ENCODE data around the gene UTS2R. TPM values are rescaled to one million over a fixed set of nuclear protein-coding genes. Genes with fewer than 3 reads are reported as not detected.
"Not testable (repeated sequence)": the region's sequence is repeated elsewhere in the genome, so short reads cannot be mapped to it uniquely, and the experiment has no call there.

UTS2R gene
- total and polyA plus RNA-seq, 2 donors, result 0.07 to 0.33 TPM

DNA sequence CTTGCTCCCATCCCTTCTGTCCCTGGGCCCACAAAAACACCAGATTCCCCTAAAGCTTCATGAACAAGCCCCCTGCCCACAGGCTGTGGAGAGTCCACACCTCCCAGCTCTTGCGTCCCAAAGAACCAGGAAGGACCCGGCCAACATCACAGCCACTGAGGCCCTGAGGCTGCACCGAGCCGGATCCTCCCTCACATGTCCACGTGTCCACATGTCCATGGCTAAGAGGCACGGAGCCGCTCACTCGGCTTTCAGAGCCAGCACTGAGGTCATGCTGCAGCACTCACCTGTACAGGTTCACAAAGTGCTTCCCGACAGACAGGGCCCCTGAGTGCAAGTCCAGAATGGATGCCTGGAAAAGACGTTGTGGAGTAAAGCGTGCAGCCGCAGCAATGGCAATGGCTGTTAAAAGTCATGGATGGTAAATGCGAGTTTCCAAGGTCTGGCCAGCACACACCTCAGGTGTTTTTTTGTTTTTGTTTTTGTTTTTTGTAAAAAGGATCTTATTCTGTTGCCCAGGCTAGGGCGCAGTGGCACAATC, 34.6 kb downstream of the UTS2R start:
- Histone ChIP-seq H3K4me3 (ENCODE audit: low read length in 2 of 2) (no peak overlapping the region), H3K4me1 (ENCODE audit: control insufficient read depth in 2 of 2, insufficient read depth in 2 of 2, low read length in 2 of 2) (peaks cover 0 to 15% of the 10 kb centered on the region in 2 donors), H3K27me3 (ENCODE audit: control insufficient read depth in 2 of 2, insufficient read depth in 1 of 2, low read length in 1 of 2) (no peaks in the 10 kb centered on the region), H3K27ac (ENCODE audit: low read depth in 1 of 2, low read length in 1 of 2) (no peak overlapping the region), H3K36me3 (ENCODE audit: control insufficient read depth in 2 of 2, insufficient read depth in 2 of 2, low read length in 1 of 2) (peaks cover 11% of the 10 kb centered on the region in 2 donors), H3K9me3 (ENCODE audit: control insufficient read depth in 2 of 2, insufficient read depth in 1 of 2, low read length in 1 of 2) (no peaks in the 10 kb centered on the region)
- no peak for DNase-seq (ENCODE audit: low read depth in 6 of 9, low spot score in 9 of 9)
- WGBS, result 98% methylated on average over 14 of the region's 14 CpGs

GRCh38 chr17:82407255-82407654, 35.7 kb downstream of the UTS2R start:
- Histone ChIP-seq H3K27me3 (ENCODE audit: control insufficient read depth in 2 of 2, insufficient read depth in 1 of 2, low read length in 1 of 2) (no peaks in the 10 kb centered on the region), H3K4me3 (ENCODE audit: low read length in 2 of 2) (no peak overlapping the region), H3K27ac (ENCODE audit: low read depth in 1 of 2, low read length in 1 of 2) (no peak overlapping the region), H3K4me1 (ENCODE audit: control insufficient read depth in 2 of 2, insufficient read depth in 2 of 2, low read length in 2 of 2) (peaks cover 0 to 7% of the 10 kb centered on the region in 2 donors), H3K36me3 (ENCODE audit: control insufficient read depth in 2 of 2, insufficient read depth in 2 of 2, low read length in 1 of 2) (peaks cover 11 to 13% of the 10 kb centered on the region in 2 donors), H3K9me3 (ENCODE audit: control insufficient read depth in 2 of 2, insufficient read depth in 1 of 2, low read length in 1 of 2) (no peaks in the 10 kb centered on the region)
- 43% methylated on average over 13 of the region's 13 CpGs for WGBS
- DNase-seq (ENCODE audit: low read depth in 6 of 9, low spot score in 9 of 9), result no peak

DNA sequence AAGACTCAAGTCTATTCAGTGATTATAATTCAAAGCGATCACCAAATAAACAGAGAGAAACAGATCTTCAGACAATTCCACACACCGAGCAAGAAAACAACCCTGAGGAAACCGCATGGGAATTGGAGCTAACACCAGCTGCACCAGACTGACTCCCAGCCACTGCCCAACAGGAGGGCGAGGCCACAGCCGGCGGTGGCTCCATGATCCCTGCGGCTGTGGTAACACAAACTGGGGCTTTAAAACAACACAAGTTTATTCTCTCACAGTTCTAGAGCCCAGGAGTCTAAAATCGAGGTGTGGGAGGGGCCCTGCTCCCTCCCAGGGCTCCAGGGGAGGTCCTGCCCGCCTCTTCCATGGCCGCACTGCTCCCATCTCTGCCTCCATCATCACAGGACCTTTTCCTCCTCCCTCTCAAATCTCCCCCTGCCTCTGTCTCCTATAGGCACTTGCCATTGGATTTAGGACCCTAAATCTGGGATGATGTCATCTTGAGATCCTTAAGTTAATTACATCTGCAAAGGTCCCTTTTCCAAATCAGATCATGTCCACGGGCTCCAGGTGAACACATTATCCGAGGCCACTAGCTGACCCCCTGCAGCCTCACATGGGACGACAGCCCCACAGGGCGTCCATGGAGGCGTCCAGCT, 36.8 kb downstream of the UTS2R start:
- H3K4me3 ChIP-seq (ENCODE audit: low read length in 2 of 2), result no peak overlapping the region
- 98% methylated on average over 15 of the region's 15 CpGs for WGBS
- H3K9me3 ChIP-seq (ENCODE audit: control insufficient read depth in 2 of 2, insufficient read depth in 1 of 2, low read length in 1 of 2), result no peaks in the 10 kb centered on the region
- peaks cover 11 to 20% of the 10 kb centered on the region in 2 donors for H3K36me3 ChIP-seq (ENCODE audit: control insufficient read depth in 2 of 2, insufficient read depth in 2 of 2, low read length in 1 of 2)
- no peaks in the 10 kb centered on the region for H3K4me1 ChIP-seq (ENCODE audit: control insufficient read depth in 2 of 2, insufficient read depth in 2 of 2, low read length in 2 of 2)
- no peak overlapping the region for H3K27ac ChIP-seq (ENCODE audit: low read depth in 1 of 2, low read length in 1 of 2)
- no peak for DNase-seq (ENCODE audit: low read depth in 6 of 9, low spot score in 9 of 9)
- no peaks in the 10 kb centered on the region for H3K27me3 ChIP-seq (ENCODE audit: control insufficient read depth in 2 of 2, insufficient read depth in 1 of 2, low read length in 1 of 2)

DNA sequence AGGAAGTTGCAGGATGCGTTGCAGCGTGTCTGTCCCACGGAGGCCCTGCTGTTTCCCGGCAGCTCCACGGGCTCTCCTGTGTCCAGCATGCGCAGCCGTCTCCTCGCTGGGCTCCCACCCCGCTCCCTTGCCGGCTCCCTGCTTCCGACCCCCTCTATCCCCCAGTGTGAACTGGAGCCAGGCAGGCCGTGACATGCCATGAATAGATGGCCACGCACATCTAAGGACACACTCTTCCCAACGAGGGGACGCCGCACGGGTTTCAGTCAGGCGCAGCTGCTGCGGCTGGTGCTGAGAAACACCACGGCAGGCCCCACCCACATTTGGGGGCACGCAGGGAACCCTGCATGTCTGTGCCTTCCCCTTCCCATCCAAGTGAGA, 37.4 kb downstream of the UTS2R start:
- Histone ChIP-seq H3K9me3 (ENCODE audit: control insufficient read depth in 2 of 2, insufficient read depth in 1 of 2, low read length in 1 of 2) (no peaks in the 10 kb centered on the region), H3K27me3 (ENCODE audit: control insufficient read depth in 2 of 2, insufficient read depth in 1 of 2, low read length in 1 of 2) (no peaks in the 10 kb centered on the region), H3K36me3 (ENCODE audit: control insufficient read depth in 2 of 2, insufficient read depth in 2 of 2, low read length in 1 of 2) (peaks cover 7 to 17% of the 10 kb centered on the region in 2 donors), H3K4me1 (ENCODE audit: control insufficient read depth in 2 of 2, insufficient read depth in 2 of 2, low read length in 2 of 2) (peaks cover 0 to under 1% of the 10 kb centered on the region in 2 donors), H3K27ac (ENCODE audit: low read depth in 1 of 2, low read length in 1 of 2) (no peak overlapping the region), H3K4me3 (ENCODE audit: low read length in 2 of 2) (no peak overlapping the region)
- 98% methylated on average over 21 of the region's 21 CpGs for WGBS
- no peak for DNase-seq (ENCODE audit: low read depth in 6 of 9, low spot score in 9 of 9)

GRCh38 chr17:82410014-82410716, 38.6 kb downstream of the UTS2R start:
- Histone ChIP-seq H3K4me1 (ENCODE audit: control insufficient read depth in 2 of 2, insufficient read depth in 2 of 2, low read length in 2 of 2) (peaks cover 5 to 9% of the 10 kb centered on the region in 2 donors), H3K36me3 (ENCODE audit: control insufficient read depth in 2 of 2, insufficient read depth in 2 of 2, low read length in 1 of 2) (peaks cover 8 to 13% of the 10 kb centered on the region in 2 donors), H3K4me3 (ENCODE audit: low read length in 2 of 2) (no peak overlapping the region), H3K27ac (ENCODE audit: low read depth in 1 of 2, low read length in 1 of 2) (no peak overlapping the region), H3K9me3 (ENCODE audit: control insufficient read depth in 2 of 2, insufficient read depth in 1 of 2, low read length in 1 of 2) (no peaks in the 10 kb centered on the region), H3K27me3 (ENCODE audit: control insufficient read depth in 2 of 2, insufficient read depth in 1 of 2, low read length in 1 of 2) (no peaks in the 10 kb centered on the region)
- no peak for DNase-seq (ENCODE audit: low read depth in 6 of 9, low spot score in 9 of 9)
- 89% methylated on average over 14 of the region's 14 CpGs for WGBS

DNA sequence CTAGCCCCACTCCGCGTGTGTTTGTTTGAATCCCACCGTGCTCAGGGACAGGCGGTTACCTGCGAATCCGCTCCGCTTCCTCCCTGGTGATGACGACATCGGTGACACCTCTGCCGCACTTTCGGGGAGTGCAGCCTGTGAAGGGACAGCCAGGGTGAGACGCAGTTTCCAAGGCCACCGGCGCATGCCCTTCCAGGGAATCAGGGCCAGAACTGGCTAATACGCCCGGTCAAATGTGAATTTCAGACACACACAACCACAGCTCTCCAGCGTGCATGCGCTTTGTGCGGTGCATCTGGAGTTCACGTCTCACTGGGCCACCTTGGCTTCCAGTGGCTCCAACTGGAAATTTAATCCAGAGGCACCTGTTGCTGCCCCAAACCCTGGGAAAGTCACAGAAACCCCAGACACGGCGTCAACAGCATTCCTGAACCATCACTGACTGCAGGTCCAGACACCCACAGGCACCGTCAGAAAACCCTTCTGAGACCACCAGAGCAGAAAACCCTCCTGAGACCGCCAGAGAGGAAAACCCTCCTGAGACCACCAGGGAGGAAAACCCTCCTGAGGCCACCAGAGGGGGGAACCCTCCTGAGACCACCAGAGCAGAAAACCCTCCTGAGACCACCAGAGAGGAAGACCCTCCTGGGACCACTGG, 40.0 kb downstream of the UTS2R start:
- 97% methylated on average over 24 of the region's 24 CpGs for WGBS
- Histone ChIP-seq H3K4me3 (ENCODE audit: low read length in 2 of 2) (no peak overlapping the region), H3K36me3 (ENCODE audit: control insufficient read depth in 2 of 2, insufficient read depth in 2 of 2, low read length in 1 of 2) (peaks cover 4 to 10% of the 10 kb centered on the region in 2 donors), H3K27ac (ENCODE audit: low read depth in 1 of 2, low read length in 1 of 2) (no peak overlapping the region), H3K9me3 (ENCODE audit: control insufficient read depth in 2 of 2, insufficient read depth in 1 of 2, low read length in 1 of 2) (no peaks in the 10 kb centered on the region), H3K27me3 (ENCODE audit: control insufficient read depth in 2 of 2, insufficient read depth in 1 of 2, low read length in 1 of 2) (no peaks in the 10 kb centered on the region), H3K4me1 (ENCODE audit: control insufficient read depth in 2 of 2, insufficient read depth in 2 of 2, low read length in 2 of 2) (peaks cover 5 to 9% of the 10 kb centered on the region in 2 donors)
- DNase-seq (ENCODE audit: low read depth in 6 of 9, low spot score in 9 of 9), result no peak

DNA sequence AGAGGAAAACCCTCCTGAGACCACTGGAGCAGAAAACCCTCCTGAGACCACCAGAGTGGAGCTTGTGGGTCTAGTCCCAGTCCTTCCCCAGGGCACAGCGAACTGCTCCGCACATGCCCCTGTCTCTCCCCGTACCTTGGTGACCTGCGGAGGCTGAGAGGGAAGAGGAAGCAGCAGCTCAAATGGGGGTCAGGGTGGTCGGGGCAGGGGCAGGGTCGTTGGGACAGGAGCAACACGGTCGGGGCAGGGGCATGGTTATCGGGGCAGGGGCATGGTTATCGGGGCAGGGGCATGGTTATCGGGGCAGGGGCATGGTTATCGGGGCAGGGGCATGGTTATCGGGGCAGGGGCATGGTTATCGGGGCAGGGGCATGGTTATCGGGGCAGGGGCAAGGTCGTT, 40.5 kb downstream of the UTS2R start:
- H3K9me3 ChIP-seq (ENCODE audit: control insufficient read depth in 2 of 2, insufficient read depth in 1 of 2, low read length in 1 of 2); H3K4me3 ChIP-seq (ENCODE audit: low read length in 2 of 2); H3K27me3 ChIP-seq (ENCODE audit: control insufficient read depth in 2 of 2, insufficient read depth in 1 of 2, low read length in 1 of 2); H3K27ac ChIP-seq (ENCODE audit: low read depth in 1 of 2, low read length in 1 of 2); H3K36me3 ChIP-seq (ENCODE audit: control insufficient read depth in 2 of 2, insufficient read depth in 2 of 2, low read length in 1 of 2); DNase-seq (ENCODE audit: low read depth in 6 of 9, low spot score in 9 of 9); H3K4me1 ChIP-seq (ENCODE audit: control insufficient read depth in 2 of 2, insufficient read depth in 2 of 2, low read length in 2 of 2): not testable (repeated sequence)
- WGBS, result 97% methylated on average over 16 of the region's 16 CpGs

- Histone ChIP-seq H3K9me3 (ENCODE audit: control insufficient read depth in 2 of 2, insufficient read depth in 1 of 2, low read length in 1 of 2) (no peaks in the 10 kb centered on the region), H3K36me3 (ENCODE audit: control insufficient read depth in 2 of 2, insufficient read depth in 2 of 2, low read length in 1 of 2) (peaks cover 4 to 10% of the 10 kb centered on the region in 2 donors), H3K27me3 (ENCODE audit: control insufficient read depth in 2 of 2, insufficient read depth in 1 of 2, low read length in 1 of 2) (no peaks in the 10 kb centered on the region), H3K4me1 (ENCODE audit: control insufficient read depth in 2 of 2, insufficient read depth in 2 of 2, low read length in 2 of 2) (peaks cover 8 to 10% of the 10 kb centered on the region in 2 donors), H3K4me3 (ENCODE audit: low read length in 2 of 2) (no peak overlapping the region), H3K27ac (ENCODE audit: low read depth in 1 of 2, low read length in 1 of 2) (no peak overlapping the region)
- 96% methylated on average over 29 of the region's 29 CpGs for whole genome bisulfite sequencing
- no peak for DNase-seq (ENCODE audit: low read depth in 6 of 9, low spot score in 9 of 9)
Measured at GRCh38 chr17:82412535-82413520, 41.3 kb downstream of the UTS2R start.
